HG03442 (cell line): Measurements from ENCODE around the gene CELA3A.
"Not testable (repeated sequence)": the region's sequence is repeated elsewhere in the genome, so short reads cannot be mapped to it uniquely, and the experiment has no call there.

Experiments
- ATAC-seq: cut with Tn5 transposase; IDR thresholded peaks from one replicate; pipeline ENCODE4 v1.9.1; 2021; ENCODE audit warnings: mild to moderate bottlenecking, moderate library complexity; ENCODE audit not compliant: unreplicated experiment

CELA3A gene

GRCh38 chr1:22001409-22001808, at the start of gene CELA3A:
CELA3A (plus strand) TSS chr1:22001657; CDS start chr1:22001675, 18 bp downstream.
- no peak for ATAC-seq

- no peak for ATAC-seq
Measured at GRCh38 chr1:21952786-21953520, 48.5 kb upstream of the CELA3A start.

GRCh38 chr1:21955058-21955457, 46.4 kb upstream of the CELA3A start:
- no peak for ATAC-seq

GRCh38 chr1:21955501-21956281, 45.8 kb upstream of the CELA3A start:
- no peak for ATAC-seq

- ATAC-seq = no peak
Measured at GRCh38 chr1:21956720-21957552, 44.5 kb upstream of the CELA3A start.

GRCh38 chr1:21961337-21961736, 40.1 kb upstream of the CELA3A start:
- no peak for ATAC-seq

- ATAC-seq = no peak
Measured at GRCh38 chr1:21961799-21962198, 39.7 kb upstream of the CELA3A start.

- no peak for ATAC-seq
Measured at GRCh38 chr1:21963477-21964217, 37.8 kb upstream of the CELA3A start.

- no peak for ATAC-seq
Measured at GRCh38 chr1:21966247-21967000, 35.0 kb upstream of the CELA3A start.

GRCh38 chr1:21967216-21967615, 34.2 kb upstream of the CELA3A start:
- not testable (repeated sequence) for ATAC-seq

- not testable (repeated sequence) for ATAC-seq
Measured at GRCh38 chr1:21969066-21969465, 32.4 kb upstream of the CELA3A start.

GRCh38 chr1:21970523-21970922, 30.9 kb upstream of the CELA3A start:
- ATAC-seq = not testable (repeated sequence)

GRCh38 chr1:21972973-21973441, 28.4 kb upstream of the CELA3A start:
- ATAC-seq = not testable (repeated sequence)

- ATAC-seq = not testable (repeated sequence)
Measured at GRCh38 chr1:21973948-21974347, 27.5 kb upstream of the CELA3A start.

GRCh38 chr1:21974699-21975098, 26.8 kb upstream of the CELA3A start:
- ATAC-seq = not testable (repeated sequence)

- not testable (repeated sequence) for ATAC-seq
Measured at GRCh38 chr1:21975296-21975695, 26.2 kb upstream of the CELA3A start.

- ATAC-seq = not testable (repeated sequence)
Measured at GRCh38 chr1:21976703-21977239, 24.7 kb upstream of the CELA3A start, which contains the start of gene CELA3B. CELA3B (plus strand) TSS chr1:21977022; CDS start chr1:21977040, 18 bp downstream.

GRCh38 chr1:21978209-21978608, 23.2 kb upstream of the CELA3A start:
- not testable (repeated sequence) for ATAC-seq
